ENCODE results near the gene IKZF3.
A peak's percentile ranks its signal among the peaks of the same experiment; 100 is the strongest.
"Not testable (repeated sequence)": the region's sequence is repeated elsewhere in the genome, so short reads cannot be mapped to it uniquely, and the experiment has no call there.

IKZF3 gene

GRCh38 chr17:39855911-39856649, 8.0 kb downstream of the IKZF3 start:
- DNase-seq: not testable (repeated sequence)

- no peak for DNase-seq
Observed at GRCh38 chr17:39854909-39855308, 9.2 kb downstream of the IKZF3 start.

- DNase-seq: no peak
Observed at GRCh38 chr17:39852239-39852638, 11.9 kb downstream of the IKZF3 start.

DNA sequence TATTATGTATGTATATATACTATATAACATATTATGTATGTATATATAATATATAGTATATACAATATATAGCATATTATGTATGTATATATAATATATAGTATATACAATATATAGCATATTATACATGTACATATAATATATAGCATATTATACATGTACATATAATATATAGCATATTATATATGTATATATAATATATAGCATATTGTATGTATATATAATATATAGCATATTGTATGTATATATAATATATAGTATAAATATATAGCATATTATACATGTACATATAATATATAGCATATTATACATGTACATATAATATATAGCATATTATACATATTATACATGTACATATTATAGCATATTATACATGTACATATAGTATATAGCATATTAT, 13.9 kb downstream of the IKZF3 start:
- DNase-seq: not testable (repeated sequence)

GRCh38 chr17:39848600-39848999, 15.5 kb downstream of the IKZF3 start:
- no peak for DNase-seq

GRCh38 chr17:39846205-39846604, 17.9 kb downstream of the IKZF3 start:
- no peak for DNase-seq

GRCh38 chr17:39845052-39845846, 18.9 kb downstream of the IKZF3 start:
- DNase-seq: no peak

GRCh38 chr17:39841134-39841683, 22.9 kb downstream of the IKZF3 start:
- no peak for DNase-seq

GRCh38 chr17:39838784-39839183, 25.3 kb downstream of the IKZF3 start:
- DNase-seq: no peak

GRCh38 chr17:39838057-39838456, 26.1 kb downstream of the IKZF3 start:
- DNase-seq: no peak

- DNase-seq: no peak
Observed at GRCh38 chr17:39836117-39836516, 28.0 kb downstream of the IKZF3 start.

- no peak for DNase-seq
Observed at GRCh38 chr17:39835038-39835786, 28.9 kb downstream of the IKZF3 start.

- DNase-seq: no peak
Observed at GRCh38 chr17:39834017-39834416, 30.1 kb downstream of the IKZF3 start.

DNA sequence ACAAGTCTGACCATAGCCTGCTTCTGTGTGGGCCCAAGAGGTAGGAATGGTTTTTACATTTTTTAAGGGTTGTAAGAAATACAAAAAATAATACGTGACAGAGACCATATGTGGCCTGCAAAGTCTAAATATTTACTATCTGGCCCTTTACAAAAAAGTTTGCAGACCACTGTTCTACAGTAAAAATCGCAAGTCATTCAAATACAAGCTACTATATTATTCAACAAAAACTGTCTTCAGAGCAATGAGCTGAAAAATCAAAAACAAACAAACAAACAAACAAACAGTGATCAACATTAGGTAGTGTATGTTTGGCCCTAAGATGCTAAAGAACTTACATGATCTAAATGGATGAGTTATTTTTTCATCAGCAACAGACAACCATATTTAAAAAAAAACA, 32.5 kb downstream of the IKZF3 start:
- no peak for DNase-seq

DNA sequence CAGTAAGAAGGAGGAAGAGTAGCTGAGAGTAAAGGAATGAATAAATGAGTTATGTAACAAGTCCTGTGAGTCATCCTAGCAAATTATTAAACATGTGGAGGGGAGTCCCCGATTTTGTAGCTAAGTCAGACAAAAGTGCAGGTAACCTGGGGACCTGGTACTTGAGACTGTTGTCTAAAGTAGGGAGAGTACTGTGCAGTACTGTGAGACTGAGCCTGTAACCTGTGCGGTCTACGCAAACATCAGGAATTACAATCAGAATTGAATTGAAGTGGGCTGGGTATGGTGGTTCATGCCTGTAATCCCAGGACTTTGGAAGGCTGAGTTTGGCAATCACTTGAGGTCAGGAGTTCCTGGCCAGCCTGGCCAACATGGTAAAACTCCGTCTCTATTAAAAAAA, 35.7 kb downstream of the IKZF3 start:
- DNase-seq: no peak

- no peak for DNase-seq
Observed at GRCh38 chr17:39826334-39826733, 37.8 kb downstream of the IKZF3 start.

GRCh38 chr17:39823407-39824054, 40.6 kb downstream of the IKZF3 start:
- no peak for DNase-seq

DNA sequence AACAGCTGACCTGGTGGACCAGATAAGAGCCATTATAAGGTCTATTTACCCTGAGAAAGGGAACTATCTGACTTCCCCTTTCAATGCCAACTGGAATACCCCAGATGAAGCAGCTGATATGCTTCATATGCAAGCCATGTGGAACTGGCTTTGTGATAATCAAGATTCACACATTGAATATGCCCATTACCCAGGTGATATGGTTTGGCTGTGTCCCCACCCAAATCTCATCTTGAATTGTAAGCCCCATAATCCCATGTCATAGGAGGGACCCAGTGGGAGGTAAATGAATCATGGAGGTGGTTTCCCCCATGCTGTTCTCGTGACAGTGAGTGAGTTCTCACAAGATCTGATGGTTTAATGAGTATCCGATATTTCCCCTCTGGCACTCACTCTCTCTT, 42.1 kb downstream of the IKZF3 start:
- DNase-seq: peak; percentile 54

GRCh38 chr17:39820987-39821386, 43.1 kb downstream of the IKZF3 start:
- DNase-seq: no peak

DNA sequence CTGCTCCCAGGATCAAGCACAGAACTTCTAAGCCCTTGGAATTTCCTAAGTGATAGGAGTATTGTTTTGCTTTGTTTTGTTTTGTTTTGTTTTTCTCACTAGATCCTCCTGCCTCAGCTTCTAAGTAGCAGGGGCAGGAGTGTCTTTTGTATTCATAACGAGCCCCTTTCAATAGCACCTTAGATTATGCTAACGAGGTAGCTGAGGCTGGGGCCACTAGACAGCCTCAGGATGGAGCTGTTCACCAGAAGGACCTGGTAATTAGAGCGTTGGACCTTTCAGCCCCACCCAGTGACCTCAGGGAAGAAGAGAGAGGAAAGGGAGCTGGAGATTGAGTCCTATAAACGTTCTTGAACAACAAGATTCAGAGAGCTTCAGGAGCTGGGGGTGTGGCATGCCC, 43.6 kb downstream of the IKZF3 start:
- DNase-seq: no peak

DNA sequence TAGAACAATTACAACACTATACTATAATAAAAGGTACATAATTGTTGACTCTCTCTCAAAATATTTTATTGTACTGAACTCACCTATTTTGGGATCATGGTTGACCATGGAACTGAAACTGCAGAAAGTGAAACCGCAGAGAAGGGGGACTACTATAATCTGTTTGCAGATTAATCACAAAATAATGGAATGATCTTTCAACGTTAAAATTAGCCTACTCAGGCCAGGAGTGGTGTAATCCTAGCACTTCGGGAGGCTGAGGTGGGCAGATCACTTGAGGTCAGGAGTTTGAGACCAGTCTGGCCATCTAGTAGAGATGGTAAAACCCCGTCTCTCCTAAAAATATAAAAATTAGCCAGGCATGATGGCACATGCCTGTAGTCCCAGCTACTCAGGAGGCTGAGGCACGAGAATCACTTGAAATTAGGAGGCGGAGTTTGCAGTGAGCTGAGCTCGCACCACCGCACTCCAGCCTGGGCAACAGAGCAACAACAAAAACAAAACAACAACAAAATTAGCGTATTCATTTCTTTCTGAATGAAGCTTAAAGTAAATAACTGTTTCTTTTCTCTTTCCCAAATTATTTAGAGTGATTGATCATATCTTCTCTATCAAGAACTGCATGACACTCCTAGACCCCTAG, 45.6 kb downstream of the IKZF3 start:
- DNase-seq: no peak

DNA sequence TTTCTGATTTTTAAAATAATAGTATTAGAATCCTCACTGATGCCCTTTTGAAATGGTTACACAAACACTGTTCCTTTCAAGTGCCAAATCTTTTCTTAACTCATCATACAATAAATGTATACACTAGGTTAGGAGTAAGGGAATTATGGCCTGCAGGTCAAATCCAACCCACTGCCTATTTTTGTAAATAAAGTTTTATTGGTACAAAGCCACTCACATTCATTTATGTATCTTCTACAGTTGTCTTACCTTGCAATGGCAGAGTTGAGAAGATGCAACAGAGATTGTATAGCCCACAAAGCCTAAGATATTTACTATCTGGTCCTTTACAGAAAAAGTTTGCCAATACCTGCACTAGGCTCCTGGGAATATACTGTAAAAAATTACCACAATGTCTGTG, 47.8 kb downstream of the IKZF3 start:
- no peak for DNase-seq

Data from stimulated activated CD4-positive, alpha-beta T cell treated with anti-CD3 and anti-CD28 coated beads, Interleukin-4, amount 100 ng/mL, for 24 hours (primary cell).